GM19238 (cell line): ENCODE data around the gene CNPPD1.
A peak's percentile ranks its signal among the peaks of the same experiment; 100 is the strongest.
"Not testable (repeated sequence)": the region's sequence is repeated elsewhere in the genome, so short reads cannot be mapped to it uniquely, and the experiment has no call there.

Experiments used
- DNase-seq: peaks from one replicate; pipeline ENCODE4 v3.0.0; 2011; ENCODE audit warnings: low spot score; ENCODE audit not compliant: insufficient read length

CNPPD1 gene

DNA sequence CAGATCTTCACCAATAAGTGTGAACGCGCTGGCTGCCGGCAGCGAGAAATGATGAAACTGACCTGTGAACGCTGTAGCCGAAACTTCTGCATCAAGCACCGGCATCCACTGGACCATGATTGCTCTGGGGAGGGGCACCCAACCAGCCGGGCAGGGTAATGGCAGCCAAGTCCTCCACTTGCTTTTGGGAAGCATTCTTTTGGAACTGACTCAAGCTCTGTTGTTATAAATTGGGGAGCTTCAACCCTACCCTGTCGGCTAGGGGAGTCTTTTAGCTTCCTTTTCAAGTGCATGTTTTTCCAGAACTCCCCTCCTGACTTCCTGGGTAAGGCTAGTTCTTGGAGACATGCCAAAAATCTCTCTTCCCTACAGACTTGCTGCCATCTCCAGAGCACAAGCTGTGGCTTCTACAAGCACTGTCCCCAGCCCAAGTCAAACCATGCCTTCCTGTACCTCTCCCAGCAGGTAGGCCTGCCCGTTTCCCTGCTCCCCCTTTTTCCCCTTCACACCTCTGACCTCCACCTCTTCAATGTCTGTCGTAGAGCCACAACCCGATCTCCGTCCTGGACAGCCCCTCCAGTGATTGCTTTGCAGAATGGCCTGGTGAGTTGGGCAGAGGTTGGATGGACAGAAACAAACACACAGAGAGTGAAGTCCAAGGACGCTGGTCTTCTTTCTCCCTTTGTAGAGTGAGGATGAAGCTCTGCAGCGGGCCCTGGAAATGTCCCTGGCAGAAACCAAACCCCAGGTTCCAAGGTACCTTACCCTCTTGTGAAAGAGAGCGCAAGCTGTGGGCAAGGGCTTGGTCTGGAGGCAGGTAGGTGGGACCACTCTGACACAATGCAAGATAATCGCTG lies 31.4 kb upstream of the CNPPD1 start:
- DNase-seq, result no peak

DNA sequence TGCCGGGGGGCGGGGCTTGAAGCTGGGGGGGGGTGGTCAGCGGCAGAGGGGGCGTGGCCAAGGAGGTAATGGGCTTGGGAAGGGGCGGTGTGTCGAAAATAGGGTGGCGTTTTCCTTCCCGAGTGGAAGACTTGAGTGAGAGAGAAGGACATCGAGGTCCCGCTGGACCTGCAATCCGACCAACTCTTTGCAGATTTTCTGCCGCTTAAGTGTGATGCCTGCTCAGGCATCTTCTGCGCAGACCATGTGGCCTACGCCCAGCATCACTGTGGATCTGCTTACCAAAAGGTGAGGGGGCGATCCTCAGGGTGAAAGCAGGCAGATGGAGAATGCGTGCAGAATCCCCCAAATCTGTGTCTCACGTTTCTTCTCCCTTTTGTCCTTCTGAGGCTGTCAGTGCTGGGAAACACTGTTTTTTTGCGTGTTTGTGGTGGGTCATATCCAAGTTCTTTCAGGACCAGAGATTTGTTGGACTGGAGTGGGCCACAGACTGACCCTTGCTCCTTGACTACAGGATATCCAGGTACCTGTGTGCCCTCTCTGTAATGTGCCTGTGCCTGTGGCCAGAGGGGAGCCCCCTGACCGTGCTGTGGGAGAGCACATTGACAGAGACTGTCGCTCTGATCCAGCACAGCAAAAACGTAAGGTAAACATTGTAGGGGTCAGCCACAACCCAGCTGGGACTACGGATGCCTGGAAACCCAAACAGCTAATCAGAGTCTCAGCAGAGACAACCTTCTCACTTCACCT lies 30.6 kb upstream of the CNPPD1 start:
- no peak for DNase-seq

- DNase-seq, result peak; percentile 98
These were observed 29.8 kb upstream of the CNPPD1 start, which contains the start of gene ZFAND2B for GRCh38 chr2:219206328-219207133. ZFAND2B (plus strand) TSS chr2:219206782; CDS start chr2:219206988, 206 bp downstream.

DNA sequence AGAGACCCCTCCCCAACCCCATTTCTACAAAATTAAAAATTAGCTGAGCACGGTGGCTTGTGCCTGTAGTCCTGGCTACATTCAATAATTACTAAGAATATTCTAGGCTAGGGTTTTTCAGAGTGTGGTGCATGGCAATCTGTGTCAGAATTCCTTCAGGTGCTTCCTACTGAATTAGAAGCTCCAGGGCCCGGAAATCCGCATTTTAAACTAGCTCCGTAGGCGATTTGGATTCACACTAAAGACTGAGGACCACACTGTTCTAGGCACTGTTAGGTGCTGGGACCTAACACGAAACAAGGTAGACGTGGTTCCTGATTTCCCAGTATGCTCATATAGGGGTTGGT lies 29.2 kb upstream of the CNPPD1 start:
- no peak for DNase-seq

DNA sequence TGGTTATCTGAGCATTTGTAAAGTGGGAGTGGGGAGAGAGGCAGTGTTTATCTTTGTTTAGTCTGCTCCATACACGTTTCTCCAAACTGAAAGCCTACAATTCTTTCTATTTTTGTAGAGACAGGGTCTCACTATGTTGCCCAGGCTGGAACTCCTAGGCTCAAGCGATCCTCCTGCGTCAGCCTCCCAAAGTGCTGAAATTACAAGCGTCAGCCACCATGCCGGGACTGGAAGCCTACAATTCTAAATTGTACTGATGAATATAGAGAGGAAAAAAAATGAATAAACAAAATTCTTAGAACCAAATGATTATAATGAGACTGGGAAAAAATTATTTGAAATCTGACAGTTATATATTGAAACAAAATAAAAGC lies 28.4 kb upstream of the CNPPD1 start:
- no peak for DNase-seq

- DNase-seq, result no peak
These were observed 27.9 kb upstream of the CNPPD1 start for GRCh38 chr2:219204425-219205164.

DNA sequence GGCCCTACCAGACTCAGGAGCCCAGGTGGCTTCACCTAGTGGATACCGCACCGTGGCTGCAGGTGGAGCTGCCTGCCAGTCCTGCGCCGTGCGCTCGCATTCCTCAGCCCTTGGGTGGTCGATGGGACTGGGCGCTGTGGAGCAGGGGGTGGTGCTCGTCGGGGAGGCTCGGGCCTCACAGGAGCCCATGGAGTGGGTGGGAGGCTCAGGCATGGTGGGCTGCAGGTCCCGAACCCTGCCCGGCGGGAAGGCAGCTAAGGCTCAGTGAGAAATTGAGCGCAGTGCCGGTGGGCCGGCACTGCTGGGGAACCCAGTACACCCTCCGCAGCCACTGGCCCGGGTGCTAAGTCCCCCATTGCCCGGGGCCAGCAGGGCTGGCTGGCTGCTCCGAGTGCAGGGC lies 24.6 kb upstream of the CNPPD1 start:
- not testable (repeated sequence) for DNase-seq

- not testable (repeated sequence) for DNase-seq
These were observed 24.0 kb upstream of the CNPPD1 start for GRCh38 chr2:219200502-219201326.

DNA sequence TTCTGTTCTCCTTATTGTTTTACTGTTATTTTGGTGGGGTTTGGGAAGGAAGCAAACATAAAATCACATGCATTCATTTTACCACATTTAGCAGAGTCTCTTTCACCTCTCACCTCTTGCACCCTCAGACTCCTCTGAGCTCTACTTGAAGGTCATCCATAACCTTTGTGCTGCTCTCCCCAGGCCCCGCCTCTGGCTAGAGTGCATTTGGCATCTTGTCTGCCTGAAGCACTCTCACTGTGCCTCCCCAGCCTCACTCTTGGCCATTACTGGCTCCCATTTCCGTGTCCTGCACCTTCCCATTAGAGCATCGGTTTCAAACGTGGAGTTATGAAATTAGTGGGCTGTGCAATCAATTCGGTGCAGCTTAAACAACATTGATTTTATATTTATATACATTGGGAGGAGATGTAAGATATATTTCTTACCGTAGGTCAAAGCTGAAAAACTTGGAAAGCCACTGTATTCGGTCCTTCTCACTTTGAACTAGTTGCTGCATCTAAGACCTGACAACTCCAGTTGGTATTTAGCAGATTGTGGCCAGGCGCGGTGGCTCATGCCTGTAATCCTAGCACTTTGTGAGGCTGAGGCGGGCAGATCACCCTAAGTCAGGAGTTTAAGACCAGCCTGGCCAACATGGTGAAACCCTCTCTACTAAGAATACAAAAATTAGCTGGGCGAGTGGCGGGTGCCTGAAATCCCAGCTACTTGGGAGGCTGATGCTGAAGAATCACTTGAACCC lies 22.9 kb upstream of the CNPPD1 start:
- DNase-seq, result no peak

- DNase-seq, result no peak
These were observed 22.2 kb upstream of the CNPPD1 start for GRCh38 chr2:219198974-219199373.

DNA sequence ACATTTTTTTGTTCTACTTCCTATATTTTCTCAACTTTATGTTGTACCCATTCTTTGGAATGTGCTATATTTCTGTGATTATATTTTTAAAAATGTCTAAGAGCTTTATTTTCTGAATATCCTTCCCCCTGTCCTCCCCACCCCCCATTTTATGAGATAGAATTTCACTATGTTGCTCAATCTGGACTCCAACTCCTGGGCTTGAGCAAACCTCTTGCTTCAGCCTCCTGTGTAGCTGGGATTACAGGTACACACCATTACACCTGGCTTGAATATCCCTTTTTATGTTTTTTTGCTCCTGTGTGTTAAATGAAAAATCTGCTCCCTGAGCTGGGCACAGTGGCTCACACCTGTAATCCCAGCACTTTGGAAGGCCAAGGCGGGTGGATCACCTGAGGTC lies 20.7 kb upstream of the CNPPD1 start:
- no peak for DNase-seq

- DNase-seq, result no peak
These were observed 10.2 kb upstream of the CNPPD1 start for GRCh38 chr2:219186754-219187456.

DNA sequence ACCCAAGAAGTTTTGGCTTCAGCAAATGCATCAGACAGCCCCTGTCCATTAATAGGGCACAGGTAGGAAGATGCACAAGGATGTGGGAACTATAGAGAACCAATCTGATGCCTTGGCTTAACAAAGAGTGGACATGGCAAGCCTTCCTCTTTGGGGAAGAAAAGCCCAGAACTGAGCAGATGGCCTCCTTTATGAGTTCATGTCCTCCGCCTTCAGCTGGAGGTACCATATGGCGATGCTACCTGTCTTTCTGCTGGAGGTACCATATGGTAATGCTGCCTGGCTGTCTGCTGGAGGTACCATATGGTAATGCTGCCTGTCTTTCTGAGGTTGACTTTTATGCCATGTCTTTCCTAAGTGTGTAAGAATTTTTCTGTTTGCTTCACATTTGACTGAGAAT lies 7.4 kb upstream of the CNPPD1 start:
- DNase-seq, result no peak

- DNase-seq, result no peak
These were observed 6.5 kb upstream of the CNPPD1 start for GRCh38 chr2:219183151-219183772.

- no peak for DNase-seq
These were observed 5.8 kb upstream of the CNPPD1 start for GRCh38 chr2:219182331-219183150.

- DNase-seq, result no peak
These were observed 4.8 kb upstream of the CNPPD1 start for GRCh38 chr2:219181531-219181930.

DNA sequence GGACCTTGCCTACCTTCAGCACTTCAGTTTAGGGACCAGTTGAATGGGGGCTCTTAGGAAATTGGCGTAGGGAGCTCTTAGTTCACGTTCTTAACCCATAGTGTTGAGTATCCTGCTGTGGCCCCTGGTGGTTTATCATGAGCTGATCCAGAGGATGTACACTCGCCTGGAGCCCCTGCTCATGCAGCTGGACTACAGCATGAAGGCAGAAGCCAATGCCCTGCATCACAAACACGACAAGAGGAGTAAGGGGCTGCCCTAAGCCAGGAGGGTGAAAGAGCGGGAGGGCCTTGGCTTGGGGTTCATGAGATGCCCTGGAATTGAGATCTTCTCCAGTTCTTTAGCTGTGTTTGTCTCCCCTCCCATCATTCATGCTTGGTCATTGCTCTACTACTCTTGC lies 4.2 kb upstream of the CNPPD1 start:
- no peak for DNase-seq
